Gastrocnemius medialis (tissue), 4 donors: ENCODE measurements around the gene RNU1-1. TPM values are rescaled to one million over a fixed set of nuclear protein-coding genes. Genes with fewer than 3 reads are reported as not detected.
A peak's percentile ranks its signal among the peaks of the same experiment; 100 is the strongest.
"Not testable (repeated sequence)": the region's sequence is repeated elsewhere in the genome, so short reads cannot be mapped to it uniquely, and the experiment has no call there.

Source experiments
- ATAC-seq, 2 donors: fragments of 150-250 bp; one replicate each; pipeline ENCODE4 v1.9.1; 2016
- DNase-seq, 2 donors: peaks; one replicate each; pipeline ENCODE4 v3.0.0-alpha.2; 2019
- H3K27ac ChIP-seq, 4 donors: fragments of 200-600 bp; sonication (generic); 1 replicate in 1 of 4; 2 replicates in 3 of 4; pipeline ENCODE4 v1.5.1; 2016 to 2018; ENCODE audit warnings: mild to moderate bottlenecking in 2 of 4, moderate library complexity in 1 of 4
- H3K27me3 ChIP-seq, 3 donors: fragments of 200-600 bp; sonication (generic) in 2 of 3; 1 replicate in 1 of 3; 2 replicates in 2 of 3; pipeline versions ENCODE4 v1.5.1 to v1.6.0; 2016 to 2019; ENCODE audit warnings: mild to moderate bottlenecking in 1 of 3, moderate library complexity in 1 of 3
- H3K36me3 ChIP-seq, 2 donors: fragments of 200-600 bp; sonication (generic) in 1 of 2; one replicate each; pipeline ENCODE4 v1.5.1; 2017 to 2018
- H3K4me1 ChIP-seq, 2 donors: fragments of 200-600 bp; sonication (generic) in 1 of 2; one replicate each; pipeline ENCODE4 v1.5.1; 2016 to 2017; ENCODE audit warnings: mild to moderate bottlenecking in 2 of 2
- H3K4me3 ChIP-seq, 4 donors: fragments of 200-600 bp; sonication (generic) in 3 of 4; 1 replicate in 1 of 4; 2 replicates in 3 of 4; pipeline ENCODE4 v1.5.1; 2016 to 2019; ENCODE audit warnings: mild to moderate bottlenecking in 2 of 4
- H3K9me3 ChIP-seq, 3 donors: fragments of 200-600 bp; sonication (generic) in 2 of 3; 1 replicate in 1 of 3; 2 replicates in 2 of 3; pipeline ENCODE4 v1.5.1; 2016 to 2019
- POLR2A ChIP-seq, 2 donors: fragments of 450-650 bp; IDR thresholded peaks; one replicate each; pipeline ENCODE4 v1.6.1; 2017; ENCODE audit warnings: antibody characterized with exemption in 2 of 2, mild to moderate bottlenecking in 2 of 2, moderate library complexity in 2 of 2
- in situ Hi-C, 4 donors: fragments of 200-750 bp; cut with MboI; loops; one replicate each; pipeline versions ENCODE4 v1.15.0 to v1.8.0; 2017; ENCODE audit warnings: low sequenced_read_pairs in 4 of 4
- intact Hi-C: fragments of 100-400 bp; cut with DNase I; formaldehyde crosslinking; loops from one replicate; pipeline ENCODE4 v1.15.1; 2023; ENCODE audit warnings: low total_unique reads
- total RNA-seq, 4 donors: library from RNA; depleted of rRNA; stranded (reverse); fragments of >200 nt; gene quantifications; one replicate each; pipeline versions ENCODE4 v1.1.0 to v1.2.3, GENCODE V29; 2016
- TF ChIP-seq, protein P1 (sequence below), 5 experiments: fragments of 450-650 bp in 3 of 5; fragments of 200-600 bp in 2 of 5; sonication (generic) in 2 of 5; IDR thresholded peaks in 4 of 5; conservative IDR thresholded peaks in 1 of 5; 1 replicate in 4 of 5; 2 replicates in 1 of 5; pipeline ENCODE4 v1.5.1; 2016 to 2019; ENCODE audit warnings: antibody characterized with exemption in 5 of 5, mild to moderate bottlenecking in 3 of 5, moderate library complexity in 3 of 5

Gene RNU1-1
- total RNA-seq, 4 donors from 2014 or later = under 0.01 TPM; not detected in 3

DNA sequence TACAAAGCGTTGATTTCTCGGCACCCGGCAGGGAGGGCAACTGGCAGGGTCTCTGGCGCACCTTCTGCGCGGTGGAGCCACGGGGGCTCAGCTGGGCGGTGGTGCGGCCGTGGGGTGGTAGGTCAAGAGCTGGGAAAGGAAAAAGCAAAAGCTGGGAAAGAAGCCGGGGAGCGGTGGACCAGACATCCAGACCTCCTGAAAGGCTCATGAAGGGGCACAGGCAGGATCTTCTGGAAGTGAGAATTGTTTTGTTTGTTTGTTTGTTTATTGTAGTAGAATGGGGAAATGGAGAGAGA, 7.2 kb upstream of the RNU1-1 start:
- in situ Hi-C loops (loop anchor here in 1 of 4 donors (25.0 kb wide), 1 partner anchor 116 kb away; no protein-coding TSS in a partner anchor), intact Hi-C loops (no loop called here)
- Histone ChIP-seq H3K9me3 (no peaks in the 10 kb centered on the region), H3K4me1 (peaks cover 0 to 4% of the 10 kb centered on the region in 2 donors), H3K36me3 (no peaks in the 10 kb centered on the region), H3K27me3 (peaks cover 5 to 26% (median 15%) of the 10 kb centered on the region in 3 donors), H3K27ac (no peak overlapping the region), H3K4me3 (no peak overlapping the region)
- TF ChIP-seq, protein P1, sequence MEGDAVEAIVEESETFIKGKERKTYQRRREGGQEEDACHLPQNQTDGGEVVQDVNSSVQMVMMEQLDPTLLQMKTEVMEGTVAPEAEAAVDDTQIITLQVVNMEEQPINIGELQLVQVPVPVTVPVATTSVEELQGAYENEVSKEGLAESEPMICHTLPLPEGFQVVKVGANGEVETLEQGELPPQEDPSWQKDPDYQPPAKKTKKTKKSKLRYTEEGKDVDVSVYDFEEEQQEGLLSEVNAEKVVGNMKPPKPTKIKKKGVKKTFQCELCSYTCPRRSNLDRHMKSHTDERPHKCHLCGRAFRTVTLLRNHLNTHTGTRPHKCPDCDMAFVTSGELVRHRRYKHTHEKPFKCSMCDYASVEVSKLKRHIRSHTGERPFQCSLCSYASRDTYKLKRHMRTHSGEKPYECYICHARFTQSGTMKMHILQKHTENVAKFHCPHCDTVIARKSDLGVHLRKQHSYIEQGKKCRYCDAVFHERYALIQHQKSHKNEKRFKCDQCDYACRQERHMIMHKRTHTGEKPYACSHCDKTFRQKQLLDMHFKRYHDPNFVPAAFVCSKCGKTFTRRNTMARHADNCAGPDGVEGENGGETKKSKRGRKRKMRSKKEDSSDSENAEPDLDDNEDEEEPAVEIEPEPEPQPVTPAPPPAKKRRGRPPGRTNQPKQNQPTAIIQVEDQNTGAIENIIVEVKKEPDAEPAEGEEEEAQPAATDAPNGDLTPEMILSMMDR (IDR thresholded peaks at IDR 0.05 in 4 of 5, conservative IDR thresholded peaks at IDR 0.05 in 1 of 5) = no peak
- TF ChIP-seq POLR2A (IDR thresholded peaks at IDR 0.05) = no peak
- DNase-seq (no peak), ATAC-seq (no peak)

DNA sequence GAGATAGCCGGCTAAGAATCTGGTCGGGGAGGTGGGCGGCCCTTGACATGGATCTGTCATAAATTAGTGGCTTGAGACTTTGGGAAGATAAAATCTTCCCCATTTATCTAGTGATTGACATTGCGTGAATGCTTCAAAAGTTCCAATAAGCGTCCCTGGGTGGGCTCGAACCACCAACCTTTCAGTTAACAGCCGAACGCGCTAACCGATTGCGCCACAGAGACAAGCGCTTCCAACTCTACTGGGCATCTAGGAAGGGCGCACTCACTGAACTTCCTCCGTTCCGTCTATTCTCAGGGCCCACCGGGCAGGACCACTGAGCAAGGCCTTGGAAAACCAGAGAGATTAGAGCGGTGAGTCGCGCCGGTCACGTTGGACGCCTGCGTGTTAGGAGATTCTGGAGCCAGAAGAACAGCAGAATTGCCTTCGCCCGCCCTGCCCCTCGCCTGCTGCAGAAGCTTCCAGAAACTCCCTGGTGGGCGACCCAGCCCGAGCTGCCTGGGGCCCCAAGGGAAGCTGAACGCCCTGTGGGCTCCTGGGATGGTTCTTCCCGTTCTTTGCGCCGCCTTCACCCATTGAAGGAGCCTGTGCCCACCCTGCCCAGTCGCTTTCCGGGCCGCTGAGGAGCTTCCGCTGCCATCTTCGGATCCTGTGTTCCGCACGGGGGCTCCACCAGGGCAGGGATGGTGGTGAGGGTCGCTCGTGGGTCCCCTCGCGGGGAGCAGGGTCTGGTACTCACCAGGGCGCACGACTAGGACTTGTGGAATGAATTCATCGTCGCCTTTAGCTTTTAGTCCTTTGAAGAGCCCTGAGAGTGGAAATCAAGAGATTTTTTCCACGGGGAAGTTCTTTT, 6.6 kb upstream of the RNU1-1 start:
- intact Hi-C loops, H3K4me3 ChIP-seq, H3K36me3 ChIP-seq, H3K4me1 ChIP-seq, DNase-seq, ATAC-seq, H3K9me3 ChIP-seq, H3K27ac ChIP-seq: not testable (repeated sequence)
- in situ Hi-C loops = loop anchor here in 1 of 4 donors (25.0 kb wide), 1 partner anchor 117 kb away; no protein-coding TSS in a partner anchor
- peaks cover 5 to 26% (median 15%) of the 10 kb centered on the region in 3 donors for H3K27me3 ChIP-seq

DNA sequence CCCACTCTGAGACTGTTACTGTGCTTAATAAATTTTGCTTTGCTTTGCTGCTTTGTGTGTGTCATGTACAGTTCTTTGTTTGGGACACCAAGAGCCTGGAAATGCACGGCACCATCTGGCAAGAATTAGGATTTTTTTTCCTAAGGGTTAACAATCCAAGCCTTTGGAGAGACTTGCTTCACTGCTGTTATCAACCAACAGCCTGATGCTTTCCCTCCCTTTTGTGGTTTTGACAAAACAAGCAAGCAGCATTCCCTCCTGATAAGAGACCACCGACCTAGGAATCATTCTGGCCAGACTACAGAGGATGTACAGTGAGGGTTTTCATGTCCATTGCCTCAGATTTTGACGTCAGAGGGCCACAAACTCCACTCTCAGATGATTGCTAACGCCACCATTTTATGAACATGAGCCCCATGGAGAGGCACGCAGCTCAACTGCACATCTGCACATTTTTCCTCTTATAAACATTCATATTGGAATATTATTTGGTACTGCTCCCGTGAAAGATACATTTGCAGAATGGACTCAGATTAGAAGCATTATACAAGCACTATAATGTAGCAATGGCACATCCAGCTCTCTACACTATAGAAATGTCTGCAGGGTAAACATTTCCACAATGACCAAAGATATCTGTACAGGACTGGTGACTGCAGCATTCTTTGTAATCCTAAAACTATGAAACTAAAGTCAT, 5.3 kb upstream of the RNU1-1 start:
- in situ Hi-C loops = loop anchor here in 1 of 4 donors (25.0 kb wide), 1 partner anchor 118 kb away; no protein-coding TSS in a partner anchor
- H3K9me3 ChIP-seq, DNase-seq, H3K4me3 ChIP-seq, intact Hi-C loops, H3K4me1 ChIP-seq, ATAC-seq, H3K27ac ChIP-seq, H3K36me3 ChIP-seq: not testable (repeated sequence)
- peaks cover 5 to 26% (median 15%) of the 10 kb centered on the region in 3 donors for H3K27me3 ChIP-seq

DNA sequence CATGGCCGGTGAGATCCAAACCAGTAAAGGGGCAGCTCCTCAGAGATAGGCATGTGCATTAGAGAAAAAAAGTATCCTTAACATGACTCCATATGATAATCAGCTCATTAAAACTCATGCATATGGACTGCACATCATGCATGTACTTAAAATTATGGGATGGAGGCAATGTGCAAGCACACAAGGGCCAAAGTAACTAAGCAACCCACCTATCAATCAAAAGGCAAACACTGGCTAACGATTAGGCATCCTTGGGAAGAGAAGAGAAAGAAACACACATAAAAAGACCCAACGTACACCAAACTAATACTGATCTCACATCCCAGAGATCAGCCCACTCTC, 4.8 kb upstream of the RNU1-1 start:
- H3K4me3 ChIP-seq, H3K36me3 ChIP-seq, ATAC-seq, H3K9me3 ChIP-seq, H3K4me1 ChIP-seq, intact Hi-C loops, H3K27ac ChIP-seq, DNase-seq: not testable (repeated sequence)
- peaks cover 5 to 26% (median 15%) of the 10 kb centered on the region in 3 donors for H3K27me3 ChIP-seq
- in situ Hi-C loops = loop anchor here in 1 of 4 donors (25.0 kb wide), 1 partner anchor 118 kb away; no protein-coding TSS in a partner anchor

DNA sequence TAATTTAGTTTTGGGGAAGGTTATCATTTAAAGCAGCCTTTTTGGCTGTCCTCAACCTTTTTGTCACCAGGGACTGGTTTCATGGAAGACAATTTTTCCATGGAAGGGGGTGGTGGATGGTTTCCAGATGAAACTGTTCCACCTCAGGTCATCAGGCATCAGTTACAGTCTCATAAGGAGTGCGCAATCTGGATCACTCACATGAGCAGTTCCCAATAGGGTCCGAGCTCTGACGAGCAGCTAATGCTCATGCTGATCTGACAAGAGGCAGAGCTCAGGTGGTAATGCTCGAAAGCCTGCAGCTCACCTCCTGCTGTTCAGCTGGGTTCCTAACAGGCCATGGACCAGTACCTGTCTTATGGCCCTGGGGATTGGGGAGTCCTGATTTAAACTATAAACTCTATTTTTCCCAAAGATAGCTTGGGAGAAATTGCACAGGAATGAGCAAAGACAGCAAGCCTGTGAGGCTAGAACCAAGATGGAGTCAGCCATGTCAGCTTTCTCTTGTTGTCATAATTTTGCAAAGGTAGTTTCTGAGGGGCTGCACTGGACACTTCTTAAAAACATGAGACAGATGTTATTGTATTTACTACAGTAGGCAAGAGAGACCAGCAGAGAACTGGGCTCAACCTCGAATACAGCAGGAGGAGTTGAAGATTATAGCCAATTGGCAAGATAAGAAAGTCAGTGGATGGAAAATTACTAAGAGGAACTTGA, 2.8 kb upstream of the RNU1-1 start:
- H3K4me3 ChIP-seq, intact Hi-C loops, H3K9me3 ChIP-seq, DNase-seq, ATAC-seq, H3K36me3 ChIP-seq, H3K27ac ChIP-seq, H3K4me1 ChIP-seq: not testable (repeated sequence)
- in situ Hi-C loops = loop anchor here in 1 of 4 donors (25.0 kb wide), 1 partner anchor 120 kb away; no protein-coding TSS in a partner anchor
- peaks cover 5 to 26% (median 15%) of the 10 kb centered on the region in 3 donors for H3K27me3 ChIP-seq

DNA sequence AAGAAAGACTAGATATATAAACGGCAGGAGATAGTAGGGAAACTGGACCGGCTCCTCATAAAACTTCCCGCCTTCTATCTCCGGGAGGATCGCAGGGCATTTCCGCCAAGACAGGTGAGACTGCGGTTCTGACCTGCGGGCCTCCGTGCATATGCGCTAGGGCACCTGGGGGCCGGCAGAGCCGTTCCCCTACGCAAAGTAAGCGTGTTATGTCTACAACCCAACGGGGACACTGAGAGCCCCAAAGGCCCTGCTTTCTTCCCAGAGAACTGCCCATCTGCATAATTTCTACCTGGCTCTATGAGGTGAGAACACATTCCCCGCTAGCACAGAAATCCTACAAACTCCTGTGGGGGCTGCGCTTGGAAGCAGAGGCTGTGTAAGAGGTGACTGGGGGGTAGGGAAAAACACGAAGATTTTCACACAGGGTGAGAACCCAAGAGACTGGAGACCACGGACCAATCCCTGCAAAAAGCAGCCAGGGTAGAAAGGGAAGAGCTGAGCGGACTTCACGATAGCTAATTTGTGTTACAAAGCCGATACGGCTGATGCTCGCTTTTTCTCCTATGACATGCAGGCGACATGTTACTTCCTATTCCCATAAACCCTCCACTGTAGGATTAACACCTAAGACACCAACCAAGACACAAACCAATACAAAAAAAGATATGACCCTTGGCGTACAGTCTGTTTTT, 526 bp downstream of the RNU1-1 start:
- H3K9me3 ChIP-seq, H3K27me3 ChIP-seq, H3K36me3 ChIP-seq, DNase-seq, intact Hi-C loops: not testable (repeated sequence)
- H3K27ac ChIP-seq = peak overlapping the region; percentile 67 to 89 (median 78)
- in situ Hi-C loops = loop anchor here in 1 of 4 donors (25.0 kb wide), 1 partner anchor 124 kb away; no protein-coding TSS in a partner anchor
- H3K4me3 ChIP-seq = peak overlapping the region in 3 of 4 donors; percentile 29 to 44 (median 43)
- ATAC-seq = peak; percentile 98 to 100
- peaks cover 3 to 15% of the 10 kb centered on the region in 2 donors for H3K4me1 ChIP-seq

DNA sequence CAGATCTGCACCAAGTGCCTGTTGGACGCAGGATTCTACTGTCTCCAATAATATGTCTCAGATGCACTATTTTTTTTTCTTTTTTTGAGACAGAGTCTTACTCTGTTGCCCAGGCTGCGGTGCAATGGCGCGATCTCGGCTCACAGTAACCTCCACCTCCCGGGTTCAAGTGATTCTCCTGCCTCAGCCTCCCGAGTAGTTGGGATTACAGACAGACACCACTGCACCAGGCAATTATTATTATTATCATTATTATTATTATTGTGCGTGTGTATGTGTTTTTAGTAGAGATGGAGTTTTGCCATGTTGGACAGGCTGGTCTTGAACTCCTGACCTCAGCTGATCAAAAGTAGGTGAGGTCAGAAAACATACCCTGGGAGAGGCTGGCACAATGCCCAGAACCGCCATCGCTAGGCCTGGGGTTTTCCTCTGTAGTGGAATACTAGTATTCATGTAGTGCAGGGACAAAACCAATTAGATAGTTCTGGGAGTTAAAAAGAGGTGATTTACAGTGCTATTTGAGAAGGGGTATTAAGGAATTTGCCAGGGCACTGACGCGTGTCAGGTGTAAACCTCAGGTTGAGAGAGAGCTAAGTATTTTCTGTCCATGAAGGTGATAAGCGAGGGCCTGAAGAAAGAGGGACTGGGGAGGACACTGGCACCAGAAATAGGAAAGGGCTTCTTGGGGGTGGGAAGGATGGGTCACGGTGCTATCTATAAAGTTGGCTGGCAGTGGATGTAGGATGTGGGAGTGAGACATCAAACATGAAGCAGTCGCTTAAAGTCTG, 1.3 kb downstream of the RNU1-1 start:
- H3K27me3 ChIP-seq, H3K9me3 ChIP-seq, intact Hi-C loops, ATAC-seq, DNase-seq, H3K4me3 ChIP-seq, H3K36me3 ChIP-seq: not testable (repeated sequence)
- Histone ChIP-seq H3K27ac (peak overlapping the region in 3 of 4 donors; percentile 31 to 89 (median 67)), H3K4me1 (peaks cover 3 to 15% of the 10 kb centered on the region in 2 donors)
- in situ Hi-C loops = loop anchor here in 1 of 4 donors (25.0 kb wide), 1 partner anchor 124 kb away; no protein-coding TSS in a partner anchor

DNA sequence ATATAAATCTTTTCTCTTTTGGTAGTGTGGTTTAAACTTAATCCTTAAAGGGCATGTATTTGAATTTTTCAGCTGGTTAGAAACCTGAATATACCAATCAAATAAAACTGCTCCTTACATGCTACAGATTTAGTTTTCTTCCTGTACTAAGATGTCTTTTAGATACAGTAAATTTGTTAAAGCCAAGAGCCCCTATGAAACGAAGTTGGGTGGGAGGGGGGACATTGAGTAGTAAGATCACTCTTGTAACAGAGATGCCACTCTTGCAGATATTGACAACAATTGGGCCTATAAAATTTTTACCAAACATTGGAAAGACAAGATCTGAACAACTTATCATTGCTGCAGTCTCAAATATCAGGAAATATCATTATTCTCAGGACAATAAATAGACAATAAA, 2.2 kb downstream of the RNU1-1 start:
- in situ Hi-C loops = loop anchor here in 1 of 4 donors (25.0 kb wide), 1 partner anchor 125 kb away; no protein-coding TSS in a partner anchor
- DNase-seq, H3K9me3 ChIP-seq, ATAC-seq, H3K4me3 ChIP-seq, intact Hi-C loops, H3K27me3 ChIP-seq, H3K36me3 ChIP-seq: not testable (repeated sequence)
- Histone ChIP-seq H3K4me1 (peaks cover 3 to 19% of the 10 kb centered on the region in 2 donors), H3K27ac (peak overlapping the region in 1 of 4 donors; percentile 46)
